H1 (cell line): ENCODE data around the gene OR56A5. TPM values are rescaled to one million over a fixed set of nuclear protein-coding genes. Genes with fewer than 3 reads are reported as not detected.

ENCODE experiments used
- CTCF ChIA-PET: fragments of 300-600 bp; sonication (Branson Sonifier 250); formaldehyde crosslinking; loops from one replicate; lab custom pipeline; 2021; ENCODE audit not compliant: partially characterized antibody; lab: Charles Lee
- POLR2A ChIA-PET: fragments of 300-600 bp; sonication (Branson Sonifier 250); formaldehyde crosslinking; loops from one replicate; lab custom pipeline; 2021; ENCODE audit warnings: inconsistent platforms; ENCODE audit not compliant: partially characterized antibody; lab: Charles Lee
- DNase-seq, 2 experiments: peaks; one replicate each; pipeline versions ENCODE4 v3.0.0 to v3.0.0-alpha.2; 2010 to 2022; ENCODE audit warnings: low spot score in 2 of 2, low read depth in 1 of 2, mixed read lengths in 1 of 2
- FAIRE-seq: peaks from 2 replicates; lab custom pipeline; 2011; peaks lifted over from hg19 to GRCh38; lab: Jason Lieb, UNC
- H2AFZ ChIP-seq: 2 replicates; pipeline ENCODE4 v1.8.1; 2012; ENCODE audit warnings: low read length, inconsistent platforms
- H2AK5ac ChIP-seq: 2 replicates; pipeline ENCODE4 v1.6.1; 2013; ENCODE audit warnings: low read depth, low read length
- H2BK120ac ChIP-seq: replicated peaks from 2 replicates; pipeline ENCODE3; 2013; ENCODE audit warnings: low read depth, low read length, inconsistent platforms
- H2BK12ac ChIP-seq: 2 replicates; pipeline ENCODE4 v1.6.1; 2013; ENCODE audit warnings: low read depth, low read length
- H2BK15ac ChIP-seq: 2 replicates; pipeline ENCODE4 v1.6.1; 2013; ENCODE audit warnings: low read length
- H2BK20ac ChIP-seq: 2 replicates; pipeline ENCODE4 v1.6.1; 2013; ENCODE audit warnings: low read length
- H2BK5ac ChIP-seq: 2 replicates; pipeline ENCODE4 v1.6.1; 2013; ENCODE audit warnings: low read depth, low read length
- H3K14ac ChIP-seq: 2 replicates; pipeline ENCODE4 v1.6.1; 2013; ENCODE audit warnings: inconsistent platforms; ENCODE audit not compliant: insufficient read length
- H3K18ac ChIP-seq: 2 replicates; pipeline ENCODE4 v1.6.1; 2013; ENCODE audit warnings: low read length; ENCODE audit errors: extremely low read depth
- H3K23ac ChIP-seq: 2 replicates; pipeline ENCODE4 v1.6.1; 2013; ENCODE audit warnings: inconsistent platforms; ENCODE audit not compliant: insufficient read length
- H3K23me2 ChIP-seq: 2 replicates; pipeline ENCODE4 v1.6.1; 2013; ENCODE audit warnings: low read depth, low read length
- H3K27ac ChIP-seq: 2 replicates; pipeline ENCODE4 v1.6.1; 2011; ENCODE audit warnings: low read depth, low read length, inconsistent platforms
- H3K27me3 ChIP-seq, 4 experiments: replicated peaks in 1 of 4; 1 replicate in 1 of 4; 2 replicates in 3 of 4; pipeline versions ENCODE4 v1.6.1 to v1.8.1; 2011 to 2013; ENCODE audit warnings: low read length in 3 of 4, mild to moderate bottlenecking in 3 of 4, inconsistent platforms in 2 of 4, mixed read lengths in 2 of 4, moderate library complexity in 1 of 4; ENCODE audit not compliant: control insufficient read depth in 3 of 4, insufficient read depth in 3 of 4; ENCODE audit errors: extremely low read depth in 1 of 4
- H3K36me3 ChIP-seq, 4 experiments: 2 replicates each; pipeline versions ENCODE4 v1.6.1 to v1.8.1; 2011 to 2013; ENCODE audit warnings: mild to moderate bottlenecking in 4 of 4, low read length in 3 of 4, moderate library complexity in 2 of 4, control low read depth in 1 of 4, inconsistent platforms in 1 of 4; ENCODE audit not compliant: insufficient read depth in 4 of 4, control insufficient read depth in 2 of 4
- H3K4ac ChIP-seq: replicated peaks from 2 replicates; pipeline ENCODE3; 2013; ENCODE audit warnings: low read length, low read depth, mixed read lengths, inconsistent platforms; ENCODE audit not compliant: insufficient read length
- H3K4me1 ChIP-seq, 4 experiments: replicated peaks in 1 of 4; 1 replicate in 1 of 4; 2 replicates in 3 of 4; pipeline versions ENCODE4 v1.6.1 to v1.8.1; 2011 to 2013; ENCODE audit warnings: low read length in 3 of 4, inconsistent platforms in 2 of 4, mixed read lengths in 1 of 4; ENCODE audit not compliant: insufficient read depth in 4 of 4, control insufficient read depth in 3 of 4
- H3K4me2 ChIP-seq, 2 experiments: 2 replicates each; pipeline versions ENCODE4 v1.6.1 to v1.8.1; 2011 to 2013; ENCODE audit warnings: low read depth in 2 of 2, low read length in 2 of 2, control low read depth in 1 of 2, inconsistent platforms in 1 of 2, mild to moderate bottlenecking in 1 of 2; ENCODE audit not compliant: insufficient read depth in 1 of 2
- H3K4me3 ChIP-seq, 4 experiments: fragments of 200-600, 300-600 bp in 1 of 4; sonication (generic), shearing (Covaris generic), sonication (Bioruptor Twin) in 1 of 4; 2 replicates each; pipeline versions ENCODE4 v1.5.1 to v1.8.1; 2011 to 2016; ENCODE audit warnings: low read length in 4 of 4, low read depth in 3 of 4, control low read depth in 2 of 4, inconsistent platforms in 2 of 4, mild to moderate bottlenecking in 2 of 4, mixed read lengths in 1 of 4, moderate library complexity in 1 of 4; ENCODE audit not compliant: insufficient read depth in 2 of 4; ENCODE audit errors: extremely low read depth in 1 of 4
- H3K56ac ChIP-seq: replicated peaks from 2 replicates; pipeline ENCODE3; 2013; ENCODE audit warnings: low read depth, mild to moderate bottlenecking, mixed read lengths, low read length, inconsistent platforms; ENCODE audit not compliant: insufficient read length
- H3K79me1 ChIP-seq: 2 replicates; pipeline ENCODE4 v1.6.1; 2013; ENCODE audit warnings: low read depth, low read length, control low read depth
- H3K79me2 ChIP-seq, 2 experiments: 2 replicates each; pipeline versions ENCODE4 v1.6.1 to v1.8.1; 2012 to 2013; ENCODE audit warnings: low read length in 2 of 2, mild to moderate bottlenecking in 2 of 2, inconsistent platforms in 1 of 2; ENCODE audit not compliant: insufficient read depth in 2 of 2, control insufficient read depth in 1 of 2
- H3K9ac ChIP-seq, 4 experiments: replicated peaks in 1 of 4; 1 replicate in 1 of 4; 2 replicates in 3 of 4; pipeline versions ENCODE4 v1.6.1 to v1.8.1; 2011 to 2013; ENCODE audit warnings: low read depth in 3 of 4, low read length in 3 of 4, control low read depth in 2 of 4, mild to moderate bottlenecking in 2 of 4, moderate library complexity in 2 of 4, inconsistent platforms in 1 of 4; ENCODE audit errors: extremely low read depth in 1 of 4
- H3K9me3 ChIP-seq, 2 experiments: 2 replicates each; pipeline versions ENCODE4 v1.6.1 to v1.8.1; 2012 to 2013; ENCODE audit warnings: mild to moderate bottlenecking in 2 of 2, moderate library complexity in 2 of 2, control low read depth in 1 of 2, inconsistent platforms in 1 of 2, low read depth in 1 of 2, low read length in 1 of 2, mixed read lengths in 1 of 2; ENCODE audit not compliant: insufficient read depth in 2 of 2
- H4K20me1 ChIP-seq, 2 experiments: replicated peaks in 1 of 2; 2 replicates each; pipeline versions ENCODE3 to v1.8.1; 2011 to 2013; ENCODE audit warnings: inconsistent platforms in 2 of 2, low read length in 2 of 2, mild to moderate bottlenecking in 1 of 2; ENCODE audit not compliant: insufficient read depth in 2 of 2, control insufficient read depth in 1 of 2
- H4K5ac ChIP-seq: 2 replicates; pipeline ENCODE4 v1.6.1; 2013; ENCODE audit warnings: low read length, low read depth, mixed read lengths, inconsistent platforms; ENCODE audit not compliant: insufficient read length
- H4K8ac ChIP-seq: 2 replicates; pipeline ENCODE4 v1.8.0; 2013; ENCODE audit warnings: mild to moderate bottlenecking, moderate library complexity, low read length, inconsistent platforms; ENCODE audit not compliant: insufficient read depth; ENCODE audit errors: extremely low read depth
- H4K91ac ChIP-seq: replicated peaks from 2 replicates; pipeline ENCODE3; 2013; ENCODE audit warnings: low read length, mixed read lengths, inconsistent platforms; ENCODE audit not compliant: insufficient read length
- ASH2L ChIP-seq: fragments of 200-600, 300-600 bp; sonication (generic); IDR thresholded peaks from one replicate; pipeline ENCODE4 v1.7.1; 2017; ENCODE audit warnings: low read length
- CEBPB ChIP-seq: IDR thresholded peaks from 2 replicates; pipeline ENCODE4 v1.6.1; 2012; ENCODE audit warnings: low read depth, low read length
- CREB1 ChIP-seq: IDR thresholded peaks from 2 replicates; pipeline ENCODE4 v1.6.1; 2012; ENCODE audit warnings: inconsistent platforms
- HDAC2 ChIP-seq, 2 experiments: fragments of 300-600 bp in 1 of 2; sonication (generic) in 1 of 2; IDR thresholded peaks; 2 replicates each; pipeline ENCODE4 v1.6.1; 2011 to 2012; ENCODE audit warnings: low read depth in 2 of 2, low read length in 2 of 2, mild to moderate bottlenecking in 2 of 2, moderate library complexity in 2 of 2, borderline replicate concordance in 1 of 2, inconsistent platforms in 1 of 2
- KDM1A ChIP-seq: fragments of 200-600, 300-600 bp; sonication (generic); IDR thresholded peaks from 2 replicates; pipeline ENCODE4 v1.7.1; 2016; ENCODE audit warnings: mild to moderate bottlenecking, low read length, borderline replicate concordance
- KDM4A ChIP-seq: IDR thresholded peaks from one replicate; pipeline ENCODE4 v1.7.1; 2012; ENCODE audit warnings: low read depth, mild to moderate bottlenecking, moderate library complexity, low read length, inconsistent platforms; ENCODE audit not compliant: severe bottlenecking
- RFX5 ChIP-seq: IDR thresholded peaks from 2 replicates; pipeline ENCODE4 v1.6.1; 2011; ENCODE audit warnings: low read depth, low read length, improper control_type of control experiment, borderline replicate concordance
- SAP30 ChIP-seq: fragments of 300-600 bp; sonication (generic); IDR thresholded peaks from 2 replicates; pipeline ENCODE4 v1.7.1; 2012; ENCODE audit warnings: low read length, moderate library complexity, mild to moderate bottlenecking, inconsistent platforms; ENCODE audit not compliant: insufficient read depth, insufficient replicate concordance
- SIRT6 ChIP-seq: IDR thresholded peaks from one replicate; pipeline ENCODE4 v1.7.1; 2012; ENCODE audit warnings: low read length, inconsistent platforms
- SP4 ChIP-seq: IDR thresholded peaks from 2 replicates; pipeline ENCODE4 v1.6.1; 2012; ENCODE audit warnings: low read length, inconsistent platforms
- USF2 ChIP-seq: IDR thresholded peaks from 2 replicates; pipeline ENCODE4 v1.6.1; 2011; ENCODE audit warnings: low read length, improper control_type of control experiment
- WGBS, 2 experiments: shearing (Covaris generic) in 1 of 2; methylation state at CpG; one replicate each; pipeline versions ENCODE4 v1.1.6 to v1.1.7; 2013 to 2015; ENCODE audit warnings: low lambda C conversion rate in 2 of 2, mixed read lengths in 2 of 2, inconsistent platforms in 1 of 2, low coverage in 1 of 2, missing lambda C conversion rate in 1 of 2; ENCODE audit not compliant: insufficient replicate concordance in 2 of 2, insufficient coverage in 1 of 2, insufficient read length in 1 of 2; ENCODE audit errors: extremely low coverage in 1 of 2, missing lambda C conversion rate in 1 of 2; 5-methylcytosine and 5-hydroxymethylcytosine counted together
- polyA plus RNA-seq, 7 experiments: library from polyadenylated mRNA; depleted of rRNA in 3 of 7; stranded (reverse) in 5 of 7; unstranded in 2 of 7; fragments of >200 nt in 5 of 7; fragments of 200-250 nt in 2 of 7; gene quantifications; 1 replicate in 5 of 7; 2 replicates in 1 of 7; 4 replicates in 1 of 7; pipeline versions ENCODE4 v1.2.1 to v1.2.3, GENCODE V29; 2011 to 2013; ENCODE audit warnings: missing spikeins in 2 of 7, mixed read lengths in 2 of 7
- total RNA-seq: library from RNA; stranded (reverse); fragmentation: NEBNext Ultra II Directional; extraction: Animal tissue kit (Norgen Biotek cat#: 25700); gene quantifications from 2 replicates; pipeline ENCODE4 v1.2.1, GENCODE V29; 2021
- TF ChIP-seq, protein P1 (sequence below): IDR thresholded peaks from 2 replicates; pipeline ENCODE4 v1.6.1; 2012; ENCODE audit warnings: inconsistent platforms

Gene OR56A5
- total and polyA plus RNA-seq, 2 of the 8 experiments (the other 6 are each of a cell fraction or from before 2014, with no cell fraction given): 0.14 TPM; not detected in 1

DNA sequence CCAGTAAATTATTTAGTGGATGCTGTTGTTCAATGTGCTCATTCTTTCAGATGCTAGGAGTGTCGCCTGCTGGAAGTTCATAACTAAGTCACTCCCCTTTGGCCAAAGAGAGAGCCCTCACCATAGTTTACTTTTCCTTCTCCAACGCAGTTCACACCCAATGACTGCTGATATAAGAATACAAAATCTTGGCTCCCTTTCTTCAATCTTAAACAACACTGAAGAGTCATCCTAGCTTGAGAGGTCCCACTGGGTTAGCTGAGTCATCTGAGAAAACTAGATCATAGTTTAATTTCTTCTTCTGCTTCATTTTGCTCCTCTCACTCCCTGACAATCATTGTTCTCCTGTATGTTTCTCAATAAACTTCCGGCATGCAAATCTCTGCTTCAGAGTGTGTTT lies 23.9 kb upstream of the OR56A5 start:
- H4K20me1 ChIP-seq: no peaks in the 10 kb centered on the region
- H2BK20ac ChIP-seq: no peak overlapping the region
- H2BK12ac ChIP-seq: no peak overlapping the region
- H3K4ac ChIP-seq: no peak overlapping the region
- H2BK15ac ChIP-seq: no peak overlapping the region
- H2AK5ac ChIP-seq: no peak overlapping the region
- no peaks in the 10 kb centered on the region for H3K23me2 ChIP-seq
- no peak overlapping the region for H3K56ac ChIP-seq
- H3K79me2 ChIP-seq: no peaks in the 10 kb centered on the region
- H2BK120ac ChIP-seq: no peak overlapping the region
- H4K5ac ChIP-seq: no peak overlapping the region
- CTCF ChIA-PET: interaction anchor here (0.6 to 3.0 kb wide), 36 partner anchors 8 to 825 kb away, joined by 3 to 21 read pairs (median 3); partner anchors contain the start of genes FHIP1B, OR56A1 and OR56A5
- H3K9ac ChIP-seq: no peak overlapping the region
- no peak overlapping the region for H3K14ac ChIP-seq
- FAIRE-seq (no peak), DNase-seq (no peak)
- no peak overlapping the region for H3K23ac ChIP-seq
- no peak overlapping the region for H4K91ac ChIP-seq
- POLR2A ChIA-PET: interaction anchor here (0.6 kb wide), 1 partner anchor 245 kb away, joined by 3 read pairs; no protein-coding TSS in a partner anchor
- no peak overlapping the region for H3K4me2 ChIP-seq
- no peak overlapping the region for H3K27ac ChIP-seq
- no peaks in the 10 kb centered on the region for H3K4me1 ChIP-seq
- H3K4me3 ChIP-seq: no peak overlapping the region
- H2BK5ac ChIP-seq: no peak overlapping the region
- 91% methylated on average over 3 of the region's 3 CpGs; no CpG with 5 or more reads in 1 of the 2 experiments for WGBS, 2 experiments
- no peaks in the 10 kb centered on the region; a peak in 1 of 4 replicates for H3K9me3 ChIP-seq
- H2AFZ ChIP-seq: no peak overlapping the region; the same call in 1 of the 2 replicates
- H4K8ac ChIP-seq: no peak overlapping the region
- H3K27me3 ChIP-seq: no peaks in the 10 kb centered on the region
- no peaks in the 10 kb centered on the region for H3K36me3 ChIP-seq
- H3K79me1 ChIP-seq: no peaks in the 10 kb centered on the region
- no peak overlapping the region for H3K18ac ChIP-seq
- TF ChIP-seq CEBPB (no peak), CREB1 (no peak), RFX5 (no peak), SIRT6 (no peak), SAP30 (no peak), ASH2L (no peak), KDM4A (no peak), USF2 (no peak), SP4 (no peak), HDAC2 (IDR thresholded peaks at IDR 0.05; ENCODE audit: borderline replicate concordance in 1 of 2, low read depth in 2 of 2, low read length in 2 of 2) (no peak), KDM1A (no peak)
- TF ChIP-seq, protein P1, sequence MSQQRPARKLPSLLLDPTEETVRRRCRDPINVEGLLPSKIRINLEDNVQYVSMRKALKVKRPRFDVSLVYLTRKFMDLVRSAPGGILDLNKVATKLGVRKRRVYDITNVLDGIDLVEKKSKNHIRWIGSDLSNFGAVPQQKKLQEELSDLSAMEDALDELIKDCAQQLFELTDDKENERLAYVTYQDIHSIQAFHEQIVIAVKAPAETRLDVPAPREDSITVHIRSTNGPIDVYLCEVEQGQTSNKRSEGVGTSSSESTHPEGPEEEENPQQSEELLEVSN: no peak
